ENCODE results near the gene ACSL1.

The ACSL1 gene

GRCh38 chr4:184805462-184806228, 20.1 kb downstream of the ACSL1 start:
- H3K27me3 ChIP-seq (replicated peaks; ENCODE audit: control insufficient read depth, insufficient read depth, low read length, poor library complexity, severe bottlenecking) = no peaks in the 10 kb centered on the region
- no peaks in the 10 kb centered on the region for H3K4me1 ChIP-seq (ENCODE audit: control insufficient read depth, insufficient read depth, low read length, poor library complexity, severe bottlenecking)
- H3K27ac ChIP-seq (ENCODE audit: insufficient read depth, low read length, poor library complexity, severe bottlenecking) = no peak overlapping the region
- no peak overlapping the region for H3K4me3 ChIP-seq (ENCODE audit: insufficient read depth, low read depth, low read length, poor library complexity, severe bottlenecking)
- DNase-seq = no peak
- no peaks in the 10 kb centered on the region for H3K36me3 ChIP-seq (ENCODE audit: control insufficient read depth, insufficient read depth, low read length)
- H3K9me3 ChIP-seq (ENCODE audit: control insufficient read depth, low read length) = no peaks in the 10 kb centered on the region

- no peaks in the 10 kb centered on the region for H3K4me1 ChIP-seq (ENCODE audit: control insufficient read depth, insufficient read depth, low read length, poor library complexity, severe bottlenecking)
- H3K36me3 ChIP-seq (ENCODE audit: control insufficient read depth, insufficient read depth, low read length) = no peaks in the 10 kb centered on the region
- no peak overlapping the region for H3K4me3 ChIP-seq (ENCODE audit: insufficient read depth, low read depth, low read length, poor library complexity, severe bottlenecking)
- H3K27ac ChIP-seq (ENCODE audit: insufficient read depth, low read length, poor library complexity, severe bottlenecking) = no peak overlapping the region
- no peaks in the 10 kb centered on the region for H3K9me3 ChIP-seq (ENCODE audit: control insufficient read depth, low read length)
- no peaks in the 10 kb centered on the region for H3K27me3 ChIP-seq (replicated peaks; ENCODE audit: control insufficient read depth, insufficient read depth, low read length, poor library complexity, severe bottlenecking)
- no peak for DNase-seq
Measured at GRCh38 chr4:184804621-184805020, 21.1 kb downstream of the ACSL1 start.

- Histone ChIP-seq H3K36me3 (ENCODE audit: control insufficient read depth, insufficient read depth, low read length) (no peaks in the 10 kb centered on the region), H3K9me3 (ENCODE audit: control insufficient read depth, low read length) (no peaks in the 10 kb centered on the region), H3K4me1 (ENCODE audit: control insufficient read depth, insufficient read depth, low read length, poor library complexity, severe bottlenecking) (no peaks in the 10 kb centered on the region), H3K27ac (ENCODE audit: insufficient read depth, low read length, poor library complexity, severe bottlenecking) (no peak overlapping the region), H3K4me3 (ENCODE audit: insufficient read depth, low read depth, low read length, poor library complexity, severe bottlenecking) (no peak overlapping the region), H3K27me3 (replicated peaks; ENCODE audit: control insufficient read depth, insufficient read depth, low read length, poor library complexity, severe bottlenecking) (no peaks in the 10 kb centered on the region)
- DNase-seq = no peak
Measured at GRCh38 chr4:184803874-184804273, 21.9 kb downstream of the ACSL1 start.

GRCh38 chr4:184803133-184803532, 22.6 kb downstream of the ACSL1 start:
- Histone ChIP-seq H3K27me3 (replicated peaks; ENCODE audit: control insufficient read depth, insufficient read depth, low read length, poor library complexity, severe bottlenecking) (no peaks in the 10 kb centered on the region), H3K36me3 (ENCODE audit: control insufficient read depth, insufficient read depth, low read length) (no peaks in the 10 kb centered on the region), H3K9me3 (ENCODE audit: control insufficient read depth, low read length) (no peaks in the 10 kb centered on the region), H3K4me3 (ENCODE audit: insufficient read depth, low read depth, low read length, poor library complexity, severe bottlenecking) (no peak overlapping the region), H3K4me1 (ENCODE audit: control insufficient read depth, insufficient read depth, low read length, poor library complexity, severe bottlenecking) (no peaks in the 10 kb centered on the region), H3K27ac (ENCODE audit: insufficient read depth, low read length, poor library complexity, severe bottlenecking) (no peak overlapping the region)
- no peak for DNase-seq

GRCh38 chr4:184802697-184803015, 23.1 kb downstream of the ACSL1 start:
- no peaks in the 10 kb centered on the region for H3K9me3 ChIP-seq (ENCODE audit: control insufficient read depth, low read length)
- no peak for DNase-seq
- H3K27ac ChIP-seq (ENCODE audit: insufficient read depth, low read length, poor library complexity, severe bottlenecking) = no peak overlapping the region
- no peaks in the 10 kb centered on the region for H3K27me3 ChIP-seq (replicated peaks; ENCODE audit: control insufficient read depth, insufficient read depth, low read length, poor library complexity, severe bottlenecking)
- H3K4me3 ChIP-seq (ENCODE audit: insufficient read depth, low read depth, low read length, poor library complexity, severe bottlenecking) = no peak overlapping the region
- no peaks in the 10 kb centered on the region for H3K36me3 ChIP-seq (ENCODE audit: control insufficient read depth, insufficient read depth, low read length)
- no peaks in the 10 kb centered on the region for H3K4me1 ChIP-seq (ENCODE audit: control insufficient read depth, insufficient read depth, low read length, poor library complexity, severe bottlenecking)

- no peak overlapping the region for H3K27ac ChIP-seq (ENCODE audit: insufficient read depth, low read length, poor library complexity, severe bottlenecking)
- no peaks in the 10 kb centered on the region for H3K27me3 ChIP-seq (replicated peaks; ENCODE audit: control insufficient read depth, insufficient read depth, low read length, poor library complexity, severe bottlenecking)
- no peaks in the 10 kb centered on the region for H3K4me1 ChIP-seq (ENCODE audit: control insufficient read depth, insufficient read depth, low read length, poor library complexity, severe bottlenecking)
- no peaks in the 10 kb centered on the region for H3K9me3 ChIP-seq (ENCODE audit: control insufficient read depth, low read length)
- no peak overlapping the region for H3K4me3 ChIP-seq (ENCODE audit: insufficient read depth, low read depth, low read length, poor library complexity, severe bottlenecking)
- no peak for DNase-seq
- no peaks in the 10 kb centered on the region for H3K36me3 ChIP-seq (ENCODE audit: control insufficient read depth, insufficient read depth, low read length)
Measured at GRCh38 chr4:184801781-184802696, 23.7 kb downstream of the ACSL1 start.

GRCh38 chr4:184798504-184798903, 27.3 kb downstream of the ACSL1 start:
- no peak for DNase-seq
- Histone ChIP-seq H3K27me3 (replicated peaks; ENCODE audit: control insufficient read depth, insufficient read depth, low read length, poor library complexity, severe bottlenecking) (no peaks in the 10 kb centered on the region), H3K27ac (ENCODE audit: insufficient read depth, low read length, poor library complexity, severe bottlenecking) (no peak overlapping the region), H3K36me3 (ENCODE audit: control insufficient read depth, insufficient read depth, low read length) (no peaks in the 10 kb centered on the region), H3K4me1 (ENCODE audit: control insufficient read depth, insufficient read depth, low read length, poor library complexity, severe bottlenecking) (no peaks in the 10 kb centered on the region), H3K4me3 (ENCODE audit: insufficient read depth, low read depth, low read length, poor library complexity, severe bottlenecking) (no peak overlapping the region), H3K9me3 (ENCODE audit: control insufficient read depth, low read length) (no peaks in the 10 kb centered on the region)

- Histone ChIP-seq H3K9me3 (ENCODE audit: control insufficient read depth, low read length) (no peaks in the 10 kb centered on the region), H3K4me3 (ENCODE audit: insufficient read depth, low read depth, low read length, poor library complexity, severe bottlenecking) (no peak overlapping the region), H3K4me1 (ENCODE audit: control insufficient read depth, insufficient read depth, low read length, poor library complexity, severe bottlenecking) (peaks cover 9% of the 10 kb centered on the region), H3K36me3 (ENCODE audit: control insufficient read depth, insufficient read depth, low read length) (no peaks in the 10 kb centered on the region), H3K27ac (ENCODE audit: insufficient read depth, low read length, poor library complexity, severe bottlenecking) (no peak overlapping the region), H3K27me3 (replicated peaks; ENCODE audit: control insufficient read depth, insufficient read depth, low read length, poor library complexity, severe bottlenecking) (no peaks in the 10 kb centered on the region)
- DNase-seq = no peak
Measured at GRCh38 chr4:184796906-184797305, 28.9 kb downstream of the ACSL1 start.

GRCh38 chr4:184795214-184795844, 30.4 kb downstream of the ACSL1 start:
- no peaks in the 10 kb centered on the region for H3K36me3 ChIP-seq (ENCODE audit: control insufficient read depth, insufficient read depth, low read length)
- no peak for DNase-seq
- peaks cover 9% of the 10 kb centered on the region for H3K4me1 ChIP-seq (ENCODE audit: control insufficient read depth, insufficient read depth, low read length, poor library complexity, severe bottlenecking)
- no peaks in the 10 kb centered on the region for H3K9me3 ChIP-seq (ENCODE audit: control insufficient read depth, low read length)
- H3K27ac ChIP-seq (ENCODE audit: insufficient read depth, low read length, poor library complexity, severe bottlenecking) = no peak overlapping the region
- H3K27me3 ChIP-seq (replicated peaks; ENCODE audit: control insufficient read depth, insufficient read depth, low read length, poor library complexity, severe bottlenecking) = no peaks in the 10 kb centered on the region
- no peak overlapping the region for H3K4me3 ChIP-seq (ENCODE audit: insufficient read depth, low read depth, low read length, poor library complexity, severe bottlenecking)

GRCh38 chr4:184794470-184794869, 31.3 kb downstream of the ACSL1 start:
- H3K9me3 ChIP-seq (ENCODE audit: control insufficient read depth, low read length) = no peaks in the 10 kb centered on the region
- DNase-seq = no peak
- H3K36me3 ChIP-seq (ENCODE audit: control insufficient read depth, insufficient read depth, low read length) = no peaks in the 10 kb centered on the region
- H3K27ac ChIP-seq (ENCODE audit: insufficient read depth, low read length, poor library complexity, severe bottlenecking) = no peak overlapping the region
- no peak overlapping the region for H3K4me3 ChIP-seq (ENCODE audit: insufficient read depth, low read depth, low read length, poor library complexity, severe bottlenecking)
- H3K27me3 ChIP-seq (replicated peaks; ENCODE audit: control insufficient read depth, insufficient read depth, low read length, poor library complexity, severe bottlenecking) = no peaks in the 10 kb centered on the region
- peaks cover 9% of the 10 kb centered on the region for H3K4me1 ChIP-seq (ENCODE audit: control insufficient read depth, insufficient read depth, low read length, poor library complexity, severe bottlenecking)

Data from effector memory CD4-positive, alpha-beta T cell (primary cell).